Mesodermal cell (in vitro differentiated cells): ENCODE measurements around the gene MLIP.
A peak's percentile ranks its signal among the peaks of the same experiment; 100 is the strongest.
"Not testable (repeated sequence)": the region's sequence is repeated elsewhere in the genome, so short reads cannot be mapped to it uniquely, and the experiment has no call there.

Experiments used
- H3K27ac ChIP-seq: 2 replicates; pipeline ENCODE4 v1.7.0; 2013; ENCODE audit warnings: mild to moderate bottlenecking, low read depth, low read length, moderate library complexity; ENCODE audit not compliant: severe bottlenecking
- H3K36me3 ChIP-seq: 2 replicates; pipeline ENCODE4 v1.7.1; 2013; ENCODE audit warnings: mild to moderate bottlenecking, low read length, moderate library complexity; ENCODE audit not compliant: control insufficient read depth, insufficient read depth
- H3K4me1 ChIP-seq: one replicate; pipeline ENCODE4 v1.7.1; 2013; ENCODE audit warnings: mild to moderate bottlenecking, low read length; ENCODE audit not compliant: insufficient read depth, control insufficient read depth, poor library complexity, severe bottlenecking
- H3K4me3 ChIP-seq: 2 replicates; pipeline ENCODE4 v1.7.0; 2013; ENCODE audit warnings: low read length, control low read depth, mild to moderate bottlenecking; ENCODE audit not compliant: insufficient read depth, poor library complexity, severe bottlenecking; ENCODE audit errors: extremely low read depth
- H3K9me3 ChIP-seq: 2 replicates; pipeline ENCODE4 v1.7.1; 2013; ENCODE audit warnings: mild to moderate bottlenecking, low read length, moderate library complexity; ENCODE audit not compliant: control insufficient read depth
- WGBS, 2 experiments: methylation state at CpG; one replicate each; pipeline ENCODE4 v1.1.5; 2013; ENCODE audit warnings: missing lambda C conversion rate in 2 of 2; ENCODE audit not compliant: insufficient coverage in 2 of 2; 5-methylcytosine and 5-hydroxymethylcytosine counted together

Gene MLIP

GRCh38 chr6:54191461-54191860 lies 80.2 kb downstream of the MLIP start:
- Histone ChIP-seq H3K36me3 (no peaks in the 10 kb centered on the region), H3K9me3 (no peaks in the 10 kb centered on the region), H3K27ac (no peak overlapping the region), H3K4me3 (no peak overlapping the region), H3K4me1 (peaks cover 12% of the 10 kb centered on the region)
- WGBS, 2 experiments, result 100% methylated on average over 2 of the region's 2 CpGs; no CpG with 5 or more reads in 1 of the 2 experiments

- Histone ChIP-seq H3K4me1 (peaks cover 12% of the 10 kb centered on the region), H3K9me3 (no peaks in the 10 kb centered on the region), H3K4me3 (no peak overlapping the region), H3K27ac (peak overlapping the region; percentile 86), H3K36me3 (no peaks in the 10 kb centered on the region)
- WGBS, 2 experiments, result 100% methylated on average over 1 of the region's 3 CpGs; no CpG with 5 or more reads in 1 of the 2 experiments
Measured at GRCh38 chr6:54192993-54193392, 81.8 kb downstream of the MLIP start.

DNA sequence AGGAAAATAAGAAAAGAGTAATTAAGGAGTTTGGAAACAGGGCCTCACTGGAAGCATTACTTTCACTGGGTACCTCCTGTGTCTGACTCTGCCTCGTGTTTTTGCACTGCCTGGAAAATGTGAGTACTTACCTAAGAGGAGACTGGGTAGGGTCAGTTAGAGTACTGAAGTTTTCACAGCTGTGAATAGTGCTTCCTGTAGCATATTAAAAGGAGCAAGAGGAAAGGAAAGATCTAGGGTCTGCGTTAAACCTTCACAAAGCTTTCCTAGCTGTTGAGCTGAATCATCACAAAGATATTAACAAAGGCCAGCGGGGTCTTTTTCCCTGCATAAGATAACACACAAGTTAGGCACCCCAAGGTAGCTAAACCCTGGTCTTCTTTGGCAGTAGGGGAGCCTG lies 82.3 kb downstream of the MLIP start:
- H3K9me3 ChIP-seq, result no peaks in the 10 kb centered on the region
- peak overlapping the region; percentile 86 for H3K27ac ChIP-seq
- H3K4me3 ChIP-seq, result no peak overlapping the region
- WGBS, 2 experiments, result 0 to 20% methylated on average over 1 to 2 of the region's 3 CpGs
- H3K36me3 ChIP-seq, result no peaks in the 10 kb centered on the region
- H3K4me1 ChIP-seq, result peaks cover 12% of the 10 kb centered on the region

GRCh38 chr6:54194067-54194466 lies 82.8 kb downstream of the MLIP start:
- 8 to 17% methylated on average over 1 to 2 of the region's 4 CpGs for WGBS, 2 experiments
- no peaks in the 10 kb centered on the region for H3K36me3 ChIP-seq
- peak overlapping the region; percentile 86 for H3K27ac ChIP-seq
- no peak overlapping the region for H3K4me3 ChIP-seq
- H3K4me1 ChIP-seq, result peaks cover 12% of the 10 kb centered on the region
- H3K9me3 ChIP-seq, result no peaks in the 10 kb centered on the region

DNA sequence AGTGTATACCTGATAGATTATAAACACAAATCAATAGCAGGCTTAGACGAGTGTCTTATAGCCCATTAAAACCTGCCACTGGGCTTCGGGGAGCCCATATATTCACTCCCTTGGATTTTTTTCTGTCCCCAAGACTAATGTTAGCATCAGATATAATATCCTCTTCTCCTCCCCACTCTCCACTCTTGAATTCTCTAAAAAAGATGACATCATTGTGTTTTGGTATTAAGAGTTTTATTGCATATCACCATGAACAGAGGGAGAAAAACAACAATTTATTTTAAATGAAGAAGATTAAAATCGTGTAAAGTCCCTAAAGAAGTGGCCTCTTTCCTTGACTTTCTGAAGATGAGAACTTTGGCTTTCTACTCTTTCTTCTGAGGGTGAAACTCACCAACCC lies 84.4 kb downstream of the MLIP start:
- Histone ChIP-seq H3K36me3 (no peaks in the 10 kb centered on the region), H3K4me1 (peaks cover 12% of the 10 kb centered on the region), H3K9me3 (no peaks in the 10 kb centered on the region), H3K4me3 (no peak overlapping the region), H3K27ac (no peak overlapping the region)
- 80 to 100% methylated on average over 1 to 2 of the region's 3 CpGs for WGBS, 2 experiments

DNA sequence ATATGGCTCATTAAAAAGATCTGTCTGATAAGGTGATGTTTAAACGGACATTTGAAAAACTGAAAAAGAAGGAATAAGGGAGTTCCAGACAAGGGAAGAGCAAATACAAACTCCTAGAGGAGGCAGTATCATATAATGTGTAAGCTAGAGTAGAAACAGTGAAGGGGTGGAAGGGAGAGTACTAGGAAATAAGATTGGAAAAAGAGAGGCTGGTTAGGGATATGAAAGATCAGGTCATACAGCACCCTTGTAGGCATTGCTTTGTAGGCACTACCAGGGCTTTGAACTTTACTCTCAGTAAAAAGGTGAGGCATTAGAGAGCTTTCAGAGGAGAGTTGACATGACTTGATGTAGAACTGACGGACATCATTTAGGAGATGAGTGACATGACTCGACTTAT lies 85.7 kb downstream of the MLIP start:
- Histone ChIP-seq H3K36me3 (no peaks in the 10 kb centered on the region), H3K4me3 (no peak overlapping the region), H3K4me1 (peaks cover 12% of the 10 kb centered on the region), H3K27ac (no peak overlapping the region), H3K9me3 (no peaks in the 10 kb centered on the region)
- WGBS, 2 experiments, result 83 to 92% methylated on average over 2 of the region's 3 CpGs

- no peaks in the 10 kb centered on the region for H3K36me3 ChIP-seq
- no peak overlapping the region for H3K27ac ChIP-seq
- H3K9me3 ChIP-seq, result no peaks in the 10 kb centered on the region
- WGBS, 2 experiments, result 90 to 94% methylated on average over 3 of the region's 3 CpGs
- H3K4me1 ChIP-seq, result peaks cover 7% of the 10 kb centered on the region
- H3K4me3 ChIP-seq, result no peak overlapping the region
Measured at GRCh38 chr6:54198134-54198533, 86.9 kb downstream of the MLIP start.

GRCh38 chr6:54203474-54204035 lies 92.3 kb downstream of the MLIP start:
- 91 to 96% methylated on average over 8 to 16 of the region's 16 CpGs for WGBS, 2 experiments
- H3K4me3 ChIP-seq, H3K4me1 ChIP-seq, H3K36me3 ChIP-seq, H3K9me3 ChIP-seq, H3K27ac ChIP-seq: not testable (repeated sequence)

DNA sequence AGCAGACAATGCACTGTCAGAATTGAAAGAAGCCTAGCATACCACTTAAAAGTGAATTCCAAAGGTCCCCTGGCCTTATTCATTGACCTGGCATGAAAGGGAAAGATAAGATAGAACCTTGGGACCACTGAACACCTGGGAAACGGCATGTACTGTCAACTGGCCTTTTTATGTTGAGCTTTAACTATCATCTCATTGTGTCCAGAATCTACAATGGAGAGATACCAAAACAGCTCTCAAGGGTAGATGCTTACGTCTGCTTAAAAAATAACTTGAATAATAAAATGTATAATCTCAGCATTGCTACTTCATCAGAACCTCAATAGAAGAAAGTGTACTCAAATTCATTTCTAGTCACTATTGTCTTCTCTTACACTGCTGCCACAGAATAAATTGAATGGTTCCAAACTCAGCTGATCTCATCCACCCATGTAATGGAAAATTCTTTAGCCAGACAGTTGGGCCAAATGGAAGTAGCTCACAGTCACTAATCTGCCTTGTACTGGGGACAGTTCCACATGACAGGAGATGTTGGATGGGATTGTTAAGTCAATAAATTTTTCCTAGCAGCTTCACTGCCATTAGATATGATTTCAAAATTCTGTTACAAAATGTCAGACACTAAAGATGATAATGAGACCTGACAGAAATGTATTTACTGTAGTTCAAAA lies 93.8 kb downstream of the MLIP start:
- no peaks in the 10 kb centered on the region for H3K9me3 ChIP-seq
- 71% methylated on average over 1 of the region's 2 CpGs; no CpG with 5 or more reads in 1 of the 2 experiments for WGBS, 2 experiments
- no peaks in the 10 kb centered on the region for H3K36me3 ChIP-seq
- H3K4me1 ChIP-seq, result no peaks in the 10 kb centered on the region
- no peak overlapping the region for H3K4me3 ChIP-seq
- no peak overlapping the region for H3K27ac ChIP-seq

DNA sequence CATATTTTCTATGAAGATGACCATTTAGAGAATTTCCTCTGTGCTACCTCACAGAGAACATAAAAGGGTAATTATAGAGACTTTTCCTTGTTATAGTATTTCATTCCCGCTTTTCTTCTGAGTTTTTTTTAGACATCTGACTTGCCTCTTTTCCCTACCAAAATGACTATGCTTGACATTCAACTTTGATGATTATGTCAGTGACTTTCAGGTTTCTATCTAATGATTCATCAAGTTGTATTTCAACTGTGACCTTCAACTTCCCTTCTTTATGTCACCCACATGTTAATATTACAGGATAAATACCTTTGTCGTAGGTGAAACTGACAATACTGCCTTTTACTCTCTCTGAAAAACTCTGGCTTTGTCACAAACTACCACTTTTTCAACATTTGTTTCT lies 95.3 kb downstream of the MLIP start:
- no peaks in the 10 kb centered on the region for H3K4me1 ChIP-seq
- no peak overlapping the region for H3K4me3 ChIP-seq
- H3K9me3 ChIP-seq, result no peaks in the 10 kb centered on the region
- H3K27ac ChIP-seq, result no peak overlapping the region
- WGBS, 2 experiments, result 89 to 100% methylated on average over 1 of the region's 2 CpGs
- H3K36me3 ChIP-seq, result no peaks in the 10 kb centered on the region

DNA sequence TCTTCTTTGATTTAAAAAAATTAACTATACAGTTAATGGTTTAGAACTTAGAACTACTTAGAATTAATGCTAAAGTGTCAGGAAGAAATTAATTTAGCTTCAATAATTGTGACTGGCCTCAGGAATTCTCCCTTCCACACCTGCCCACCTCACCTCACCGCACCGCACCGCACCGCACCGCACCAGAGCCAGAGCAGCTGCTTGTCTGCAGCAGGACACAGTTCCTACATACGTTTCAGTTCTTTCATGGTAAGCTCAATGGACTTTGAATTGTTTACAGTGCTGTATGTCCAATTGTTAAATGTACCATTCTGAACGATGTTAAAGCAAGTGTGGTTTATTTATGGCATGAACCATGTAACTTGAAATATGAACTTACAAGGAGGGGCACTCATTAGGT lies 98.7 kb downstream of the MLIP start:
- not testable (repeated sequence) for H3K9me3 ChIP-seq, H3K4me3 ChIP-seq, H3K4me1 ChIP-seq, H3K27ac ChIP-seq, H3K36me3 ChIP-seq
- WGBS, 2 experiments, result no CpG with 5 or more reads among the region's 7 CpGs
